CD4-positive, alpha-beta T cell treated with Interleukin-21 for 1 hour (primary cell): ENCODE results near the gene SLAMF6.
"Not testable (repeated sequence)": the region's sequence is repeated elsewhere in the genome, so short reads cannot be mapped to it uniquely, and the experiment has no call there.

ENCODE experiments used
- DNase-seq: peaks from one replicate; pipeline ENCODE4 v3.0.0-alpha.2; 2020

The SLAMF6 gene

DNA sequence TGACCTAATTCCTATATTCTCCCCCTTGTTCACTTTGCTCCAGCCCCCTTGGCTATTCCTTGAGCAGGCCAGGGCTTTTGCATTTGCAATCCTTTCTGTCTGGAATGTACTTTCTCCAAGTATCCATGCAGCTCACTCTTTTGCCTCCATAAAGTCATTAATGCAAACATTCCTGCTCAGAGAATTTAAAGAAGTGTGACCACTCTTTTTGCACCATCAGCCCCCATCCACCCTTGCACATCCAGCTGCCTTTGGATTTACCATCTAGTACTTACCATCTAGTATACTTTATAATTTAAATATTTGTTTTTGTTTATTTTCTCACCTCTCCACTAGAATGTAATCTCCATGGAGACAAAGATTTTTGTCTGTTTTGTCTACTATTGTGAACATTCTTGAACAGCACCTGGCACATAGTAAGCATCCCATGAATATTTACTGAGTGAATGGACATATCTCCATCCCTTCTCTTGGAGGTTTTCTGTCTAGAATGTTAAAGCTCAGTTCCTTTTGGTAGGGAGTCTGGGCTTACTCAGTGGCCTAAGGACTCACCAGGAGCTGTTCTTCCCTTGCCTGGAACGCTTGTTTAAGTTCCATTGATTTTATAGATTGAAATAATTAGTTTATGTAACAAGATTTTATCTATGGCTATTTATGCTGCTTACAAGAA, 22.6 kb downstream of the SLAMF6 start:
- no peak for DNase-seq

DNA sequence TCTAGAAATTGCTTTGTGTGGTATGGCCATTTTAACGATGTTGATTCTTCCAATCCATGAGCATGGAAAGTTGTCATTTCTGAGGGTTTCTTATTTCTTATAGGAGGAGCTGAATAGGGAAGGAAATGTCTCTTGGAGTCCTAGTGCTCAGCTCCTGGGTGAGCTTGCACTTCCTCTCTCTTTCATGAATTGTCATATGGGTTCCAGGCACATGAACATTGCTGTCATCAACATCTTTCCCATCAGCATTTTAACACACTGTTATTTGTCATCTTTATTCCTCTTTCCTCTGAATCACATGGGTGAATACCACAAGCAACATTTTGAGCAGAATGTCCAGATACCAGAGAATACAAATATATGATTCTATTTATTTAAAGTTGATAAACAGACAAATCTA, 23.4 kb downstream of the SLAMF6 start:
- no peak for DNase-seq

DNA sequence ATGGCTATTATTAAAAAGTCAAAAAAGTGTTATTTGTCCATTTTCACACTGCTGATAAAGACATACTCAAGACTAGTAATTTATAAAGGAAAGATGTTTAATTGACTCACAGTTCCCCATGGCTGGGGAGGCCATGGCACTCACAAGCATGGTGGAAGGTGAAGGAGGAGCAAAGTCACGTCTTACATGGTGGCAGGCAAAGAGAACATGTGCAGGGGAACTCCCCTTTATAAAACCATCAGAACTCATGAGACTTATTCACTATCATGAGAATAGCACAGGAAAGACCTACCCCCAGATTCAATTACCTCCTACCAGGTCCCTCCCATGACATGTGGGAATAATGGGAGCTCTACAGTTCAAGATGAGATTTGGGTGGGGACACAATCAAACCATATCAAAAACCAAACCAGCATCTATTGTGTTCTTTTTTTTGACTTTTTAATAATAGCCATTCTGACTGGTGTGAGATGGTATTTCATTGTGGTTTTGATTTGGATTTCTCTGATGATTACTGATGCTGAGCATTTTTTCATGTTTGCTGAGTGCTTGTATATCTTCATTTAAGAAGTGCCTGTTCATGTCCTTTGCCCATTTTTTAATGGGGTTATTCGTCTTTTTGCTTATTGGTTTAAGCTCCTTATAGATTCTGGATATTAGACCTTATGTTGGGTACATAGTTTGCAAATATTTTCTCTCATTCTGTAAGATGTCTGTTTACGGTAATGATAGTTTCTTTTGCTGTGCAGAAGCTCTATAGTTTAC, 24.6 kb downstream of the SLAMF6 start:
- DNase-seq: not testable (repeated sequence)

DNA sequence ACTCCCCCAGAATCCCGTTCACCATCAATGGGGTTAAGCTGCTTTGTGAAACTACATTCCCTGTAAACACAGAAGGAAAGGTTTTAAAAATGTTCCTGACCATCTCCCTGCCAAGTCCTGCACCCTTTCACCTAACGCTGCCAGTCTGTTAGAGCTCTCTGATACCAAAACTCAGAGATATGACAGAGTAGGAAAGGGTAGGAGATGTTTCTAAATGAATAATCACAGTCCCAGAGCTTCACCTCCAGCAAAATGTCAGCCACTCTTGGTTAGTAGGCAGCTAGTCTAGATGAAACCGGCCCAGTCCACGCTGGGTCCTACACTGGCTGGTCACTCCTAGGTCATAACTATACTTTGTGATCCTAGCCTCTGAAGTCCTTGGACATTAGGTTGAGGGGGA, 26.7 kb downstream of the SLAMF6 start:
- no peak for DNase-seq

DNA sequence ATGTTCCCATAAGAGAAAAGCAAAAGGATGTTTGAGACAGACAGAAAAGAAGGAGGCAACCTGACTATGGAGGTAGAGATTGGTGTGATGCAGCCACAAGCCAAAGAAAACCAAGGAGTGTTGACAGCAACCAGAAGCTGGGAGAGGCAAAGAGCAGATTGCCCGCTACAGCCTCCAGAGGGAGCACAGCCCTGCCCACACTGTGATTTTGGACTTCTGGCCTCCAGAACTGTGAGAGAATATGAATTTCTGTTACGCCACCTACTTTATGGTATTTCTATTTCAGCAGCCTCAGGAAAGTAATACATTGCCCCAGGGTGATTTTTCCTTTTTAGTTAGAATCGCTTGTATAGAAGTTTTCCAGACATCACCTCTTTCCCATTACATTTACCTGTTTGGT, 28.4 kb downstream of the SLAMF6 start:
- DNase-seq: no peak

DNA sequence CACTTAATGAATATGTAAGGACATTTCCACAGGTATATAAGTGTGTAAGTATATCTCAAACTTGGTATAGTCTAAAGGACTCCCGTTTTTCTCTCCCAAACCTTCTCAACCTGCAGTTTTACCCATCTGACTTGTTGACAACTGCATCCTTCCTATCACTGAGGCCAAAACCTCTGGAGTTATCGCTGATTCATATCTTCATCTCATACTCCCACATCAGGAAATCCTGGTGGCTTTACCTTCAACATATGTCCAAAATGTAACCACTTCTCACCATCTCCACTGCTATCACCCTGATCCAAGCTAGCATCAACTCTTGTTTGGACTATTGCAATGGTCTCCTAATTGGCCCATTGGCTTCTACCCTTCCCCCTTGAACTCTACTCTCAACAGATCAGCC, 30.4 kb downstream of the SLAMF6 start:
- no peak for DNase-seq

DNA sequence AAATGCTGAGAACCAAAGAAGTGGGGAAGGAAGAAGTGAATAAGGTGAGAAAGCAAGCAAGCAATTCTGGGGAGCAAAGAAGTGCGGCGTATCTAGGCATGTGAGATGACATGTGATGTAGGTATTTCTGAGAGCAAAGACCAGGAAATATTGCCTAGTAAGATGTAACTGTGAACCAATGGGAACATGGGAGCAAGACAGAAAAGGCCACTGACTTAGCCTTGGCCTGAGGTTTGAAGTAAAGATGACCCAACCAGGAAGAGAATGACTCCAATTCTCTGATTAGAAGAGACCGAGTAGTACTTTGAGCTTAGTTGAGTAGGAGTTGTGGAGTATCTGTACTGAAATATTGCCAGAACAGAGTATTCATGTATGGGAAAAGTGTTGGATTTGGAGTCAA, 31.1 kb downstream of the SLAMF6 start:
- no peak for DNase-seq

DNA sequence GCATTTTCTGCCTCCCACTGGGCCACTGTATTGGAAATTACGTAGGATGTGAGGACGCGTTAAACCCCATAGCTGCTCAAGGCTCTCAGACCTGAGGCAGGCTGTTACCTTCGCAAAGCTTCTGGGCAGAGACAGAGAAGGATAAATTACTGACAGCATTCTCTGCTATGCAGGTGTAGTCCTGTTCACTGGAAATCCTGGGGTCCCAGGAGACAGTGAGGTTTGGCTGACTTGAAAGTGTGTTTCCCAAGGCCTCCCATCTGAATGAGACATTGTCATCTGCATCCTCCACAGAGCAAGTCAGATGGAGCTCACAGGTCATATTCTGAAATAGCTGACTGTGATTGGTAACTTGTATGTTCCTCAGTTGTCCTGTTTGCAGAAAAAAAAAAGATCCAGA, 32.0 kb downstream of the SLAMF6 start:
- DNase-seq: no peak

DNA sequence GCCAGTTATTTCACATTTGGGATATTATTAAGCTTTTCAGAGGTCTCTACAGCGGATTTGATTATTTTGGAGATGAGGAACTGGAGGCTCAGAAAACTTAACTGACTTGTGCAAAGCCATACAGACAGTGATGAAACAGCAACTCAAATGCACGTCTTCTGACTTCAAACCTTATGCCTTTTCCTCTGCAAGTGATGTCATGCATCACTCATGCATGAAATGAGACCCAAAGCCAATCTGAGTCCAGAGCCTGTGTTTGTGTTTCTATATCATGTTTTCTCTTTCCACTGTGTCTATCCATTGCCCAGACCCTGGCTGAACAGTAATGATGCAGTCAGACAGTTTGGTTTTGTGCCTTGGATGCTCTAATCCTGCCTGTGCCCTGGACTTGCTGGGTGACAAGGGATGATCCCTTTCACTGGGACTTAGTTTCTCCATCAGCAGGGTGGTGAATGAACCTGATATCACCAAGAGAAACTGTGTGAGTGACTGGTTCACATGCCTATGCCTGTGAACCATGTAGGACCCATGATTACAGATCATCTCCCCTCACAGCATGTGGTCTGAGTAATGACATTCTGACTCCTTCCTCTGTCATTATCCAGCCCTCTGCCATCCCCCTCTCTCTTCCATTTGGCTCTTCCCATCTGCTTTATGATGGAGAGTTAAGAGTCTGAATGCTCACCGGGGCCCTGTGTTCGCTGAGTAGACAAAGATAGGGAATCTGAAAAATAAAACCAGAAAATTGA, 33.4 kb downstream of the SLAMF6 start:
- no peak for DNase-seq

DNA sequence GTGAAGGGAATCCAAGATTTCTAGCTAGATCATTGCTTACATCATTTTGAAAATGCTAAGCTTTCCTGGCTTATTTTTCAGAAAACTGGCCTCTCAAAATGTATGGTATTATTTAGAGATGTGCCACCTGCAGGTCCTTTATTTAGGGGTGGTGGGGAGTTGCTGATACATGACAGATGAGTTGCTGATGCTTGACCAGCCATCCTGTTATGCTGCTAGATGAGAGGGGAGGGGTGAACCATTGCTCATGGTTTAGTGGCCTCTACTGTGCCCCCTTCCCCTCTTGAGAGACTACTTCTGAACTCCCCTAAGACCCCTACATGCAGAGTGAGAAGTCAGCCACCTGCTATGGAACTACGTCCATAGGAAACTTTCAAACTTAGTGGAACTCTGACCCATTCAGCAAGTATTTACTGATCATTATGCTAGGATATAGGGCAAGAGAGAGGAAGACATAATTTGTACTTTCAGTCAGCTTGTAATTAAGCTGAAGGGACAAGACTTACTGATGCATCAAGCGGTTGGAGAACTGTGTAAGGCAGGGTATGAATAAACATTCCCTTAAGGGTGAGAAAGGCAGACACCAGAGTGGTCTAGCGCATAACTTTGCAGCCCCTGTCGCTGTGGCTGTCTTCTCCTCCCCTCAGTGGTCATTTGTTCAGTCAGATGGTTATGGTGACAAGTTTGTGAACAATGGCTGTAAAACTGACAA, 34.6 kb downstream of the SLAMF6 start:
- no peak for DNase-seq

DNA sequence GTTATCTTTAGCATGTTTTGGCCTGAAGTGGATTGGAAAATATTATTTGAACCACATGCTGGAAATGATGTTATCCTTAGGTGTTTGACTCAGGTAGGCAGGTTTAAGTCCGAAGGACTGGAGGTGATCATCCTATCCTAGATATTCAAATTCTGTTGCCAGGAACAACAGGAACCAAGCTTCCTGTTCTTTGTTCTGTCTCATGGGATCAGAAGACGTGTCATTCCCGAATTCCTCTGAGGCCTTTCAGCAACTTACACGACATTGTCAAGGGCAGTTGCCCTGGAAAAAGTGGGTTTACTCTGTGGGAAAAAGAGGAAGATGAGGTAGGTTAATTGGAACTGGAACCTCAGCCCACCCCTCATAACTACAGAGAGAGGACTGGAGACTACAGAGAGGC, 36.6 kb downstream of the SLAMF6 start:
- DNase-seq: no peak

DNA sequence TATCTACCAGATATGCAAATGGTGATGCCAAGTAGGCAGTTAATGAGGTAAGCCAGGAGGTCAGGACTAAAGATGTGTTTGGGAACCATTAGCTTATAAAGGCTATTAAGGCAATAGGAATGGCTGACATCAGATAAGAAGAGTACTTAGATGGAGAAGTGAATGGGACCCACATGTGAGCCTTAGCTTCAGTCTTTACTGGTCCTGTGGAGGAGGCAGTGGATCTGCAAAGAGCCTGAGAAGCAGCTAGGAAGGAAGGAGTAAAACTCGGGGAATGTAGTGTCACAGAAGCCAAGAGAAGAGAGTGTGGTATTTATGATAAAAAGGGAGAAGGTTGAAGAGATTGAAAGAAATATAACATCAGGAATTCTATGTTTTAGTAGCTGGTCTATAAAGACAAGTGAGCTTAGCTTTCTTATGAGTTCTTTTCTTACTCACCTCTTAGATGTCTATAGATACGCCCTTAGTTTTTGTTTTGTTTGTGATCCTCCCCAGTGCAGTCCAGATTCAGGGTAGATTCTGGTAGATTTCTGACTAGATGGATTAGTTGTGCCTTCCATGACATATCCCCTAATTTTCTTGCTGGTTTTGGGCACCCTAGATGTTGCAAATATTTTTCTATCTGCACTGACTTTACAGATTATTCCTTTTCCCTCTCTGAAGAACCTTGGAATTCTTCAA, 39.4 kb downstream of the SLAMF6 start:
- no peak for DNase-seq

DNA sequence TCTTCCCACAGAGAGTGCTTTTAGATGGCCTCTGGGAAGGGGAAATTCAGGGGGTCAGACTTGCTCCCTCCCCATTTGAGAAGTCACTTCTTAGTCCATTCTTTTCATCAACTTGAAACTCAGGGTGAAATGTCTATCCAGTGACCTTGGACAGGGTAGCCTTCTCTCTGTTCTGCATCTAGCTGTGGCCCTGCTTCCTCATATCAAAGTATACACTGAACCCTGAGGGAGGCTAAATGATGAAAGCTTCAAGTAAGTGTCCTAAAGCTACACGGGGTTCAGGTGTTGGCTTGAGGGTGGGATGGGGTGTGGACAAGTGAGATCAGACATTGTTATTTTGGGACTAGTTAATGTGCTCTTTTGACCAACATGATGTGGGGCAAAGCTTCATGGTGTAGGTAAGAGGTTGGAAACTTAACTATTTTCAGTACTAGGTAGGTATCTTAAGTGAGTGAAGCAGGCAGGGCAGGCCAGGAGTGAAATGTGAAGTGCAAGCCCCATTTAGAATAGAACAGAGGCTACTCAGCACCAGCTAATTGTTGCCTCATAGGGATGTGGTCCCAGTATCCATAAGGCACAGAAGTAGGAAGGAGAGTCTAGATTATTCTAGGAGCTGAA, 41.0 kb downstream of the SLAMF6 start:
- DNase-seq: no peak

DNA sequence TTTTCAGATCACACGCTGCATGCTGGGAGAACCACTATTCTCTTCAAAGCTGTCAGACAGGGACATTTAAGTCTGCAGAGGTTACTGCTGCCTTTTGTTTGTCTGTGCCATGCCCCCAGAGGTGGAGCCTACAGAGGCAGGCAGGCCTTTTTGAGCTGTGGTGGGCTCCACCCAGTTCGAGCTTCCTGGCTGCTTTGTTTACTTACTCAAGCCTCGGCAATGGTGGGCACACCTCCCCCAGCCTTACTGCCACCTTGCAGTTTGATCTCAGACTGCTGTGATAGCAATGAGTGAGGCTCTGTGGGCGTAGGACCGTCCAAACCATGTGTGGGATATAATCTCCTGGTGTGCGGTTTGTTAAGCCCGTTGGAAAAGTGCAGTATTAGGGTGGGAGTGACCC, 42.3 kb downstream of the SLAMF6 start:
- DNase-seq: peak; percentile 44

DNA sequence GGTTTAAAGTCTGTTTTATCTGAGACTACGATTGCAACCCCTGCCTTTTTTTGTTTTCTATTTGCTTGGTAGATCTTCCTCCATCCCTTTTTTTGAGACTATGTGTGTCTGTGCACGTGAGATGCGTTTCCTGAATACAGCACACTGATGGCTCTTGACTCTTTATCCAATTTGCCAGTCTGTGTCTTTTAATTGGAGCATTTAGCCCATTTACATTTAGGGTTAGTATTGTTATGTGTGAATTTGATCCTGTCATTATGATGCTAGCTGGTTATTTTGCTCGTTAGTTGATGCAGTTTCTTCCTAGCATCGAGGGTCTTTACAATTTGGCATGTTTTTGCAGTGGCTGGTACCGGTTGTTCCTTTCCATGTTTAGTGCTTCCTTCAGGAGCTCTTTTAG, 44.0 kb downstream of the SLAMF6 start:
- DNase-seq: not testable (repeated sequence)

DNA sequence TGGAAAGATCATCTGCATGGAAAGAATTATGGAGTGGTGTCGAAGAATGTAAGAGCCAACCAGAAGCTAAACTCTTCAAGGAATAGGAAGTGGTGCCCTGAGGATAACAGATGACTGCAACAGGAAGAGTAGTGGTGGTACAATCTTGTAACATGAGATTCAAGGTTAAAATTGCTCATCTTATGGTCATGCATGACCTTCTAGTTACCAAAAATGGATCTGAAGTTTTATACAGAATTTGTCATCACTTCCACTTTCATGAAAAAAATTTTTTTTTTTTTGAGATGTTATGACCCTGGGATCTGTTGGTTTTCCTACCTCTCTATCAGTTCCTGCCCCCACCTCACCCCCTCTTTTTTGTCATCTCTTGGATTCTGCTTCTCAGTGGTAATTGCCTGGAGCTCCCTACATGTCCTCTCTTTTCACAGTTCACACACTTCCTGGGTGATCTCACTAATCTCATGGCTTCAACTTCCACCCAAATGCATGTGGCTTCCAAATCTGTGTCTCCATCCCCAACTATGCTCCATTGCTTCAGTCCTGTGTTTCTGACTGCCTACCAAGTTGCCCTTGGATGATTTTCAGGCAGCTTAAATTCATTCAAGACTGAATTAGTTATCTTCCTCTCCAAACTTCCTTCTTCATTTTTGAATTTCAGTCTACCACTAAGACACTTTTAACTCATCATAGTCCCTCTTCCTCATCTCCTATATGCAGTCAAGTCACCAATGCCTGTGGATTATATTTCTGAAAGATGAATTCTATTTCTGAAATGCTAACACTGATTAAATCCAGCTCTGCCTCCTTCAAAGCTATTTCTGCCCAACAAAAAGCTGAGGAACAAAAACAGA, 48.4 kb downstream of the SLAMF6 start:
- DNase-seq: no peak

DNA sequence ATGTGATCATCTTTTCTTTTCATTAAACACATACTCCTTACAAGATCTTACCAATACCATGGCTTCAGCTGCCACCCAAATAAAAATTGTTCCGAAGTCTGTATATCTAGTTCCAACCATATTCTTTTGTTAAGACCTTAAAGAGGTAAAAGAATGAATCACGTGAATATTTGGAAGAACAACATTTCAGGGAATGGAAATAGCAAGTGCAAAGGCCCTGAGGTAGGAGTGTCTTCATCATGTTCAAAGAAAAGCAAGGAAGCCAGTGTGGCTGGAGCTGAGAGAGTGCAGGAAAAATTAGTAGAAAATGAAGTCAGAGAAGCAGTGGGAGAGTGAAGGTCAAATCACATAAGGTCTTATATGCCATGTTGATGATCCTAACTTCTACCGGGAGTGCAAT, 50.9 kb downstream of the SLAMF6 start:
- DNase-seq: no peak

DNA sequence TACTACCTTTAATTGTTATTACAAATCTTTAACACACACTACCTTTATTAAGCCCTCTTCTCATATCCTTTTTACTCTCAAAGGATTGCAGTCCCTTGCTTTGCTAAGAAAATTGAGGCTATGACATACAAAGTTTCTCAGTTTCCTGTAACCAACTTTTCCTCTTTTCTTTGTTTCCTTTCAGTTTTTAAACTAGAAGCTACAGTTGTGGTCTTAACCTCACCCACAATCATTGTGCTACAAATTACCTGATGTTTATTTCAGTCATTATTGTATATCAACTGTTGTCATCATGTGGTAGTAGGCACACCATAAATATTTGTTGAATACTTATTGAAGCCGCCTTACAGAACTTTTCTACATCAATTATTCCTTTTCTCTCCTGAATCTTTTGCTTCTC, 51.8 kb downstream of the SLAMF6 start:
- DNase-seq: peak; percentile 28

DNA sequence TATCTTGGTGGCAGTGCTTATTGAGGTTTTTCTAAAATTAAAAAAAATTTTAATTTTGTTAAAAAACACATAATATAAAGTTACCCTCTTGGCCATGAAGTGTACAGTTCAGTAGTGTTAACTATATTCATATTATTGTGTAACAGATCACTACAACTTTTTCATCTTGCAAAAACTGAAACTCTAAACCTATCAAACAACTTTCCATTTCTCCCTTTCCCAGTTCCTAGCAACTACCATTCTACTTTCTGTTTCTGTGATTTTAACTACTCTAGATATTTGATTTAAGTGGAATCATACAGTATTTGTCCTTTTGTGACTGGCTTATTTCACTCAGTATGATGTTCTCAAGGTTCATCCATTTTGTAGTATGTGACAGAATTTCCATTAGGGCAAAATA, 55.5 kb downstream of the SLAMF6 start:
- no peak for DNase-seq

DNA sequence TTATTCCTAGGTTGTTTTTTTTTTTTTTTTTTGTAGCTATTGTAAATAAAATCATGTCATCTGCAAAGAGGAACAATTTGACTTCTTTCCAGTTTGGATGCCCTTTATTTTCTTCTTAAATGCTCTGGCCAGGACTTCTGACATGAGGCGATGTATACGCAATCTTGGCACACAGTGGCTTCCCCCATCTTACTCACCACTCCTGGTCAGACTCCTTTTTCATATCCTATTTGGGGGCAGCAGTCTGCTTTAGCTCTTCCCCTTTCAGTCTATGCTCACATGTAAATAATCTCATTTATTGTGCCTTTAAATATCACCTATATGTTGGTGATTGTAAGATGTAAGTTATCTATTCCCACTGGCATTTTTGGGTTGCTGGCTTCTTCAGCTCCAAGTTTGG, 56.1 kb downstream of the SLAMF6 start:
- DNase-seq: no peak

DNA sequence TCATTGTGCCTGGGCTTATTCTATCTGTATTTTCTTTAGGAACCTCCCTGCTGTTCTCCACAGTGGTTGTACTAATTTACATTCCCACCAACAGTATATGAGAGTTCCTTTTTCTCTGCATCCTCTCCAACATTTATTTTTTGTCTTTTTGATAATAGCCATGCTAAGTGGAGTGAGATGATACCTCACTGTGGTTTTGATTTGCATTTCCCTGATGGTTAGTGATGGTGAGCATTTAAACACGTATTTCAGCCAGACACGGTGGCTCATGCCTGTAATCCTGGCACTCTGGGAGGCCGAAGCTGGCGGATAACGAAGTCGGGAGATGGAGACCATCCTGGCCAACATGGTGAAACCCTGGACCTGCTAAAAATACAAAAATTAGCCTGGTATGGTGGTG, 57.9 kb downstream of the SLAMF6 start:
- no peak for DNase-seq
